ENCODE results near the gene VMP1.
"Not testable (repeated sequence)": the region's sequence is repeated elsewhere in the genome, so short reads cannot be mapped to it uniquely, and the experiment has no call there.

The VMP1 gene

GRCh38 chr17:59780548-59780947, 73.1 kb downstream of the VMP1 start:
- not testable (repeated sequence) for DNase-seq

DNA sequence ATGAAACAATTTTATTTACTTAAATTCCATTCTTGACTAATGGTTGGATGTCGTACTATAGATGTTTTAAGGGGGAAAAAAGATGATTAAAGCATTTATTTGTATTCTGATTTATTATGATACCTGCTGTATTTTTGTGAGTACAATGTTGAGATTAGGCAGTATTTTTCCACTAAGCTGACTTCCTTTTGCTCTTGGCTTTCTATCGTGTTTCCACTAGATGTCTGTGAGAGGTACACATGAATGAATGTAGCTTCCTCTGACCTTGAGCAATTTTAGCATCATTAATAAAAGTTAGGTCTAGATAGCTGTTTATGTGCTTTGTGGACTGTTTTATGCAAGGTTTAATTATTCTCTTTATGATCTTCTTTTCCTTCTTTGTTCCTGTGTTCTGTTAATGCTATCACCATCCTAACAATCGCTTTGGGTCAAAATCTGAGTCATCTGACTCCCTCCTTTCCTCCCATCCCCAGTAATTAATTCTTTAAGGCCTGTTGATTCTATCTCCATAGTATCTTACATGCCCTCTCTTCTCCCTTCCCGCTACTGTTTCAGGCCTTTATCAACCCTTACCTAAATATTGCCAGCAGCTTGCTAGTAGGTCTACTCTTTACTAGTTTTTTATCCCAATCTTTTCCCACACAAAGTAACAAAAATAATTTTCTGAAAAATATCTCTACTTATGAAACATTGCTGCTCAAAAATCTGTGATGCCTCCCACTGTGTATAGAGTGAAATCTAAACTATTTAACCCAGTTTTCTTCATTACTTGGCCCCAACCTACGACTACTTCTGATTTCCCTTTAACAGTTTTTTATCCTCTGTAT, 76.0 kb downstream of the VMP1 start:
- DNase-seq, result peak; percentile 77

GRCh38 chr17:59785091-59785799, 77.8 kb downstream of the VMP1 start:
- no peak for DNase-seq

GRCh38 chr17:59786213-59786535, 78.7 kb downstream of the VMP1 start:
- DNase-seq, result no peak

DNA sequence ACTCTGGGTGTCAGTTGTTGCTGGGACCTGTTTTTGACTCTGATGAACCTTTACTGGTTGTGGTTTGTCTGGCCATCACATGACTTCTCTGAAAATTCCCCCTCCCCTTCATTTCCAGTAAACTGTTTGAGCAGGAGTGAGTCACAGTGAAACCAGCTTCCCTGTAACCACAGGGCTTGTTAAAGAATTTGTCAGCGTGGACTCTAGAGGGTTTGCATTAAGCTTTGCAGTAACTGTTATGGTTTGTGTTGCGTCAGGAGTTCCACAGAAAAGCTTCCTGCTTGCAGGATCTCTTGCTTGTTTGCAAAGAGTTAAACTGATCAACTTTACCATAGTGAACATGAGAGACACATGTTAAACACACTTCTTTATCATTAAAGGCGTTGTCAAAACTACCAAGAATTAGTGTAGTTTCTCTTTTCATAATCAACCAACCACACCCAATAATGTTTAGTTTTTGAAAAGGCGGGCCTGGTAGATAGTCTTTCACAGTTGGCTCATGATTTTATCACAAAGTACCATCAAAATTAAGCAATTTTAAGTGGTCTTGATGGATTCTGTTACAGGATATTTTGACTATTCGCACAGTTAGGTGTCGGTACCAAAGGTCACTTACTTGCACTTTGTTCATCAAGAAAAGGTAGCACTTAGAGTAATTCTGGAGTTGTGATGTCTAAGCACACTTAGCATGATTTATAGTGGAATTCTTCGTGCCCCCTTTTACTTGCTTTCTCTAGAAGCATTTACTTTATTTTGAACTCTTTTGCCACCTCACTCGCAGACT, 79.3 kb downstream of the VMP1 start:
- DNase-seq, result peak; percentile 100

GRCh38 chr17:59789849-59790248, 82.4 kb downstream of the VMP1 start:
- DNase-seq, result not testable (repeated sequence)

GRCh38 chr17:59790418-59790817, 83.0 kb downstream of the VMP1 start:
- DNase-seq, result not testable (repeated sequence)

- no peak for DNase-seq
Measured at GRCh38 chr17:59790910-59791309, 83.5 kb downstream of the VMP1 start.

GRCh38 chr17:59791603-59792457, 84.4 kb downstream of the VMP1 start:
- DNase-seq, result peak; percentile 97

GRCh38 chr17:59792458-59792823, 85.0 kb downstream of the VMP1 start:
- DNase-seq, result not testable (repeated sequence)

- no peak for DNase-seq
Measured at GRCh38 chr17:59793205-59793604, 85.8 kb downstream of the VMP1 start.

DNA sequence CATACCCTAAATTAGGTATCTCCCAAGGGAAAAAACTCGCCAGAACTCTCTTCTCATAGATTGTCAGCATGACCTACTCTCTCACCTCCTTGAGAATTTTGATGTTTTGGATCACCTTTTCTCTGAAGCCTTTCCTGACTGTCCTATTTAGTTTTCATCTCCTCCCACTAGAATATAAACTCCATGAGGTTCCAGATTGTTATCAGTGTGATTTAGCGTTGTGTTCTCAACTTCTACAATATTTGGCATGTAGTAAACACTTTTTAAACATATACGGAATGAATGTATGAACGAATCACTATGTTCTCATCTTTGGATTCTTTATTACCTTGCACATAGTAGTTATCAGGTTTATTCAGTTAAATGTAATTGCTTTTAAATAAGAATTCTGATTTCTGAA, 88.7 kb downstream of the VMP1 start:
- no peak for DNase-seq

GRCh38 chr17:59796785-59797205, 89.3 kb downstream of the VMP1 start:
- DNase-seq, result peak; percentile 73

DNA sequence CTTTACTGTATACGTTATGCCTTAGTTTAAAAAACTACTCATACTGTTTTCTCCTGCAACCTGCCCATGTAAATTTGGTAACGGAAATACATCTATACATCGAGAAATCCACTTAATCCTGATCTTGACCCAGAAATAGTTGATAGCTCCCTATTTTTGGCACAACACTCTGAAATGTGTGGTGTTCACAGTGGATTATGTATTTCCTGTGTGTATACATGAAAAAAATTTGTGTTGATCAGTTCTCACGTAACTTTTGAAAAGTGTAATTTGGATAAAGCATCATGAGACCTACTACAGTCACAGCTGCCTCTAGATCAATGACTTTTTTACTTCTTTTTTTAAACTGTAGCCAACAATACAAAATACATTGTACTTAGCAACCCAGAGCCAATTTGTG, 90.7 kb downstream of the VMP1 start:
- peak; percentile 33 for DNase-seq

DNA sequence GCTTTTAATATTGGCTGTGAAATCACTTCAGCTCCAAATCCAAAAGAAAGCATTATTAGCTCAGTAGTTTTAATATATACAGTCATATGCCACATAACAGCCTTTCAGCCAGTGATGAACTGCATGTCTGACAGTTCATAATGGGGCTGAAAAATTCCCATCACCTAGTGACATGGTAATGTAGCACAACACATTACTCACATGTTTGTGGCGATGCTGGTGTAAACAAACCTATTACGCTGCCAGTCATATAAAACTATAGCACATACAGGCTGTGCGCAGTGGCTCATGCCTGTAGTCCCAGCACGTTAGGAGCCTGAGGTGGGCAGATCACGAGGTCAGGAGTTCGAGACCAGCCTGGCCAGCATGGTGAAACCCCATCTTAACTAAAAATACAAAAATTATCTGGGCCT, 93.1 kb downstream of the VMP1 start:
- DNase-seq, result no peak

DNA sequence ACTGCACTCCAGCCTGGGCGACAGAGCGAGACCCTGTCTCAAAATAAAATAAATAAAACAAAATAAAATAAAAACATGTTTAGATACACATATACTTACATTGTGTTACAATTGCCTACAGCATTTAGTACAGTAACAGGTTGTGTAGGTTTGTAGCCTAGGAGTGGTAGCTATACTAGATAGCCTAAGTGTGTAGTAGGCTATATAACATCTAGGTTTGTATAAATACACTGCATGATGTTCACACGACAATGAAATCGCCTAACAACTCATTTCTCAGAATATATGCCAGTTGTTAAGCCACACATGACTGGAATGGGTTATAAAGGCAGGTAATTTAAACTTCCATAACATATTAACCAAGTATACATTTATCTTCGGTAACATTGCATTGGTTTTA, 94.7 kb downstream of the VMP1 start:
- DNase-seq, result no peak

GRCh38 chr17:59804901-59805465, 97.5 kb downstream of the VMP1 start:
- DNase-seq, result no peak

DNA sequence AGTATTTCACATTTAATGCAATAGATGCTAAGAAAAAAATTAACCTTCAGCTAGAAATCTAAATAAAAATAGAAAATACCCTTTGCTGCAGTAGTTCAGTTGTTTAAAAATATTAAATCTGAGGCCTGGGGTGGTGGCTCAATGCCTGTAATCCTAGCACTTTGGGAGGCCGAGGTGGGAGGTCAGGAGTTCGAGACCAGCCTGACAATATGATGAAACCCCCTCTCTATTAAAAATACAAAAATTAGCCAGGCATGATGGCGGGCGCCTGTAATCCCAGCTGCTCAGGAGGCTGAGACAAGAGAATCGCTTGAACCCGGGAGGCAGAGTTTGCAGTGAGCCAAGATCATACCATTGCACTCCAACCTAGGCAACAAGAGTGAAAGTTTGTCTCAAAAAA, 98.9 kb downstream of the VMP1 start:
- not testable (repeated sequence) for DNase-seq

DNA sequence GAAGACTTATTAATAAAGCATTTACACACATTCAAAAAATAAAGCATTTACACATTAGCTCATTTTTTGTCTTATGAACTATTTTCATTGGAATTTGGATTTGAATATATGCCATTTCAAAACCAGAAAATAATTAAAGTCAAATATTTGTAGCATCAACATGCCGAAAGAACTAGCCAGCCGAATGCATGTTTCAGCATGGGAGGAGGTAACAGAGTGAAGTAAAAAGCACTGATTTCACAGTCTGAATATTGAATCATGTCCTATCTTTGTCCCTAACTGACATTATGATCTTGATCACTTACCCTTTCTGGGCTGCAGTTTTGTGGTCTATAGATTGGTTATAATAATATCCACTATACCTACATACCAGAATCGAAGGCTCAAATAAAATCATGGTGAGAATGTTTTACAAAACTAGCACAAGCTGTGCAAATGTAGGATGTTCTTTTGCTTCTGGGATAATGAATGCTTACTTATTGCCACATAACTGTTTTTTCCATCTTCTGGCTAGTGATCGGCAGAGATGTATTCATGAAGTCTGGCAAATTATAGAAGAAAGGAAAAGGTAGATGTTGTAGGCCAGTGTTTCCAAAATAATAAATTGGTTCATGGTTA, 100.5 kb downstream of the VMP1 start:
- DNase-seq, result peak; percentile 73

GRCh38 chr17:59810894-59811153, 103.4 kb downstream of the VMP1 start:
- peak; percentile 77 for DNase-seq

DNA sequence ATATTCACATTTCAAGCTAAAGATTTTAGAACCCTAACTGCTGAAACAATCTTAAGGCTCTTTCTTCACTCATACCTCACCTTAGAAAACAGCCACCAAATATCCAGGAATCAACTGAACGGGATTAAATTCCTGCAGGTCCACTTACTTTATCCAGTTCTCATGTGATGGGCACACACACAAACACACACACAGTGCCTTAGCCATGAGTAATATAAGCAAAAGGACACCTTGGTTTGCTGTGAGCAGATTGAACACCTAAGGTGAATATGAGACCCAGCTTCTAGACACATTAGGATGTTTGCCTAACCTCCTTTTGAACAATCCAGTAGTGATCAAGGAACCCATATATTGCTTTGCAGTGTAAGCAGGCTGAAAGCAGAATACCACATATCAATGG, 103.8 kb downstream of the VMP1 start:
- no peak for DNase-seq

DNA sequence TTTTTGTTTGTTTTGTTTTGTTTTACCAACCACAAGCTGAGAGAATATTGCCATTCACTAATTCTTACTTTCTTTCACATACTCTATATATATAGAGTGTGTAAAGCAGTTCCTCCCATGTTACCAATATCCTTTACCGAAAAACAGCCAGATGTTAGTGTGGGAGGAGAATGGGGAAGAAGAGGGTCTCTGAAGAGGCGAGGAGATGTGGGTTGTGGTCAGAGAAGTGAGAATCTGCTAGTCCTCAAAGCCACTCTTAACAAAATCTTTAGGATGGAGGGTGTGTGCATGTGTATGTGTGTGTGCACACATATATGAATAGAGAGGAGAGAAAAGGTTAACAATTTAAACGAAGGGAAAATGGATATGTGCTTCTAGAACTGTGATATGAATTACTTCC, 104.7 kb downstream of the VMP1 start:
- DNase-seq, result no peak

All from fibroblast of skin of back (primary cell).